Gastrocnemius medialis (tissue), 4 donors: Measurements from ENCODE around the gene CHST15. TPM values are rescaled to one million over a fixed set of nuclear protein-coding genes. Genes with fewer than 3 reads are reported as not detected.

ENCODE experiments used
- ATAC-seq, 2 donors: fragments of 150-250 bp; one replicate each; pipeline ENCODE4 v1.9.1; 2016
- DNase-seq, 2 donors: peaks; one replicate each; pipeline ENCODE4 v3.0.0-alpha.2; 2019
- H3K27ac ChIP-seq, 4 donors: fragments of 200-600 bp; sonication (generic); 1 replicate in 1 of 4; 2 replicates in 3 of 4; pipeline ENCODE4 v1.5.1; 2016 to 2018; ENCODE audit warnings: mild to moderate bottlenecking in 2 of 4, moderate library complexity in 1 of 4
- H3K27me3 ChIP-seq, 3 donors: fragments of 200-600 bp; sonication (generic) in 2 of 3; 1 replicate in 1 of 3; 2 replicates in 2 of 3; pipeline versions ENCODE4 v1.5.1 to v1.6.0; 2016 to 2019; ENCODE audit warnings: mild to moderate bottlenecking in 1 of 3, moderate library complexity in 1 of 3
- H3K36me3 ChIP-seq, 2 donors: fragments of 200-600 bp; sonication (generic) in 1 of 2; one replicate each; pipeline ENCODE4 v1.5.1; 2017 to 2018
- H3K4me1 ChIP-seq, 2 donors: fragments of 200-600 bp; sonication (generic) in 1 of 2; one replicate each; pipeline ENCODE4 v1.5.1; 2016 to 2017; ENCODE audit warnings: mild to moderate bottlenecking in 2 of 2
- H3K4me3 ChIP-seq, 4 donors: fragments of 200-600 bp; sonication (generic) in 3 of 4; 1 replicate in 1 of 4; 2 replicates in 3 of 4; pipeline ENCODE4 v1.5.1; 2016 to 2019; ENCODE audit warnings: mild to moderate bottlenecking in 2 of 4
- H3K9me3 ChIP-seq, 3 donors: fragments of 200-600 bp; sonication (generic) in 2 of 3; 1 replicate in 1 of 3; 2 replicates in 2 of 3; pipeline ENCODE4 v1.5.1; 2016 to 2019
- CTCF ChIP-seq, 5 experiments: fragments of 450-650 bp in 3 of 5; fragments of 200-600 bp in 2 of 5; sonication (generic) in 2 of 5; IDR thresholded peaks in 4 of 5; conservative IDR thresholded peaks in 1 of 5; 1 replicate in 4 of 5; 2 replicates in 1 of 5; pipeline ENCODE4 v1.5.1; 2016 to 2019; ENCODE audit warnings: antibody characterized with exemption in 5 of 5, mild to moderate bottlenecking in 3 of 5, moderate library complexity in 3 of 5
- POLR2A ChIP-seq, 2 donors: fragments of 450-650 bp; IDR thresholded peaks; one replicate each; pipeline ENCODE4 v1.6.1; 2017; ENCODE audit warnings: antibody characterized with exemption in 2 of 2, mild to moderate bottlenecking in 2 of 2, moderate library complexity in 2 of 2
- in situ Hi-C, 4 donors: fragments of 200-750 bp; cut with MboI; loops; one replicate each; pipeline versions ENCODE4 v1.15.0 to v1.8.0; 2017; ENCODE audit warnings: low sequenced_read_pairs in 4 of 4
- intact Hi-C: fragments of 100-400 bp; cut with DNase I; formaldehyde crosslinking; loops from one replicate; pipeline ENCODE4 v1.15.1; 2023; ENCODE audit warnings: low total_unique reads
- total RNA-seq, 4 donors: library from RNA; depleted of rRNA; stranded (reverse); fragments of >200 nt; gene quantifications; one replicate each; pipeline versions ENCODE4 v1.1.0 to v1.2.3, GENCODE V29; 2016

Gene CHST15
- total RNA-seq, 4 donors from 2014 or later = 9.0 to 32.2 (median 20.3) TPM

- Histone ChIP-seq H3K4me1 (peaks cover 0 to 1% of the 10 kb centered on the region in 2 donors), H3K9me3 (no peaks in the 10 kb centered on the region), H3K4me3 (no peak overlapping the region), H3K27me3 (no peaks in the 10 kb centered on the region), H3K36me3 (no peaks in the 10 kb centered on the region), H3K27ac (no peak overlapping the region)
- DNase-seq (no peak), ATAC-seq (no peak)
- intact Hi-C loops = no loop called here
- TF ChIP-seq POLR2A (IDR thresholded peaks at IDR 0.05) = no peak
- TF ChIP-seq CTCF (IDR thresholded peaks at IDR 0.05 in 4 of 5, conservative IDR thresholded peaks at IDR 0.05 in 1 of 5) = no peak
- in situ Hi-C loops = no loop called here
Observed at GRCh38 chr10:124000792-124001201, 92.6 kb downstream of the CHST15 start.

- H3K27me3 ChIP-seq = no peaks in the 10 kb centered on the region
- H3K27ac ChIP-seq = no peak overlapping the region
- no peak for ATAC-seq
- H3K36me3 ChIP-seq = no peaks in the 10 kb centered on the region
- intact Hi-C loops = loop anchor here (5.0 to 10.0 kb wide), 2 partner anchors 95 to 152 kb away; partner anchors contain the start of gene CHST15
- in situ Hi-C loops = loop anchor here in 3 of 4 donors (5.0 to 10.0 kb wide), 2 partner anchors 265 to 387 kb away; no protein-coding TSS in a partner anchor
- no peak for DNase-seq
- TF ChIP-seq CTCF (IDR thresholded peaks at IDR 0.05 in 4 of 5, conservative IDR thresholded peaks at IDR 0.05 in 1 of 5) (no peak), POLR2A (IDR thresholded peaks at IDR 0.05) (no peak)
- peaks cover 0 to 6% of the 10 kb centered on the region in 2 donors for H3K4me1 ChIP-seq
- H3K9me3 ChIP-seq = no peaks in the 10 kb centered on the region
- H3K4me3 ChIP-seq = no peak overlapping the region
Observed at GRCh38 chr10:123999956-124000615, 93.3 kb downstream of the CHST15 start.

GRCh38 chr10:123999261-123999660 lies 94.1 kb downstream of the CHST15 start:
- intact Hi-C loops = loop anchor here (5.0 to 10.0 kb wide), 2 partner anchors 96 to 153 kb away; partner anchors contain the start of gene CHST15
- Histone ChIP-seq H3K9me3 (no peaks in the 10 kb centered on the region), H3K27ac (no peak overlapping the region), H3K27me3 (peaks cover 0 to 4% (median 0%) of the 10 kb centered on the region in 3 donors), H3K4me3 (no peak overlapping the region), H3K4me1 (peaks cover 0 to 15% of the 10 kb centered on the region in 2 donors), H3K36me3 (no peaks in the 10 kb centered on the region)
- in situ Hi-C loops = loop anchor here in 3 of 4 donors (5.0 to 10.0 kb wide), 2 partner anchors 266 to 388 kb away; no protein-coding TSS in a partner anchor
- no peak for DNase-seq
- no peak for ATAC-seq
- TF ChIP-seq CTCF (IDR thresholded peaks at IDR 0.05 in 4 of 5, conservative IDR thresholded peaks at IDR 0.05 in 1 of 5) (no peak), POLR2A (IDR thresholded peaks at IDR 0.05) (no peak)

GRCh38 chr10:123998197-123999141 lies 94.9 kb downstream of the CHST15 start:
- intact Hi-C loops (loop anchor here (5.0 to 10.0 kb wide), 2 partner anchors 96 to 154 kb away; partner anchors contain the start of gene CHST15), in situ Hi-C loops (loop anchor here in 3 of 4 donors (5.0 to 10.0 kb wide), 2 partner anchors 266 to 389 kb away; no protein-coding TSS in a partner anchor)
- TF ChIP-seq CTCF (IDR thresholded peaks at IDR 0.05 in 4 of 5, conservative IDR thresholded peaks at IDR 0.05 in 1 of 5) (no peak), POLR2A (IDR thresholded peaks at IDR 0.05) (no peak)
- H3K27me3 ChIP-seq = peaks cover 2 to 12% (median 6%) of the 10 kb centered on the region in 3 donors
- no peak overlapping the region for H3K27ac ChIP-seq
- no peaks in the 10 kb centered on the region for H3K36me3 ChIP-seq
- ATAC-seq = no peak
- no peak for DNase-seq
- H3K4me1 ChIP-seq = peaks cover 0 to 16% of the 10 kb centered on the region in 2 donors
- H3K4me3 ChIP-seq = no peak overlapping the region
- no peaks in the 10 kb centered on the region for H3K9me3 ChIP-seq
